GM18517 (cell line): Measurements from ENCODE around the gene GCK.
"Not testable (repeated sequence)": the region's sequence is repeated elsewhere in the genome, so short reads cannot be mapped to it uniquely, and the experiment has no call there.

Experiments used
- ATAC-seq: cut with Tn5 transposase; IDR thresholded peaks from one replicate; pipeline ENCODE4 v1.9.1; 2021; ENCODE audit warnings: mild to moderate bottlenecking, moderate library complexity; ENCODE audit not compliant: unreplicated experiment

The GCK gene

DNA sequence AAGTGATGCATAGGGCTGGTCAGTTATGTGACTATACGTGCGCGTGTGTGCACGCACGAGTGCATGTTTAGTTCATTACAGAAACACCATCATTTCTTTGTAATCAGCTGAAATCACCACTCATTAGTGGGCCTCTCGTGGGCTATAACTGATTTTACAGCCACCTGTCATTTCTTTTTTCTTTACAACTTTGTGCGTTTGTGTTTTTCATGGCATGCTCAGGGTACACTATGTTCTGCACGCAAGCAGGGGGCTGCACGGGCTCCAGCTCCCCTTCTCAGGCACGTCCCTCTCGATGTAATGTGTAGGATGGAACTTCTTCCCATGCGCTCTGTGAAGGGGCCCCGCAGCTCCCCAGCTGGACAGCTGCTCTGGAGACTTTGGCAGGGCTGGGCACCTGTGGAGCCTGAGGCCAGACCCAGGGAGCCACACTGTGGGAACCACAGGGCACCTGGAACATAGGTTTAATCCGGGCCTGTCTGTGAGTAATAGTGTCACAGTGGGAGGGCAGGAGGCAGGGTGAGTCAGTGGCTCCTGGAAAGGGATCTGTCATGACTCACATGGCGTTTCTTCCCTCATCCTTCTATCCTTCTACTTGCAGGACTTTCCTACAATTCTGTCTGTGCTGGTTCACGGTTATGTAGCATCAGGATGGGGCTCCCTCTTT is 4.9 kb downstream of the GCK start:
- no peak for ATAC-seq

DNA sequence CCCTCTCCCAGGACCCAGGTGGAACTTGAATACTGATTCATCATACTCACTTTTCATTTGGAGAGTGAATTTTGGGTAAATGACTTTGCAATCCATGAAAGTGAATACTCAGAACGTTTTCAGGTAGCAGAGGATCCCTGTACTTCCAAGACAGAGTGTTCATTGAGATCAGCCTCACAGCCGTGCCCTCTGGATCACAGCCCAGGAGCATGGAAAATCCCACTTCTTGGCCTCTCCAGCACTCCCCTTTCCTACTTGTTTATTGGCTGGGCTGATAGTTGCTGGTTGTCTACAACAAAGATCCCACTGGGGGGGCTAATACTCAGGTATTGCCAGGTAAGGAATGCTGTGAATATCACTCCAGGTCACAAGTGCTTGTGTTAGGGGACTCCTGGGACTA is 5.9 kb downstream of the GCK start:
- ATAC-seq: no peak

DNA sequence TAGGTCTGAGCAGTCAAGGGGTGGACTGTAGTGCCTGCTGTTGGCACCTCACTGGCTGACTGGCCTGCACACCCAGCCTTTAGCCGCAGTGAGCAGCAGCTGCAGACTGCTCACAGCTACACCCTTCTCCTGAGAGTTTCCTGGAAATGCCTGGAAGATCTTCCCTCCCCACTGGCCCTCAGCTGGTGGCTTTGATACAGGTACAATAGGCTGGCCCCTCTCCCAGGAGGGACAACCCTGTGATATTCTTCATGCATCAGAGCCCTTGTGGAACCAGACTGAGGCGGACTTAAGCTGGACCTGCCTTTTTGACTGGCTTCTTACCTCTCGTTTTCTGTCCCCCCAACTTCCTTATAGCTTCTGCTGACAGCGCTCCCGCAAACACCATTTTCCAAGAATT is 6.4 kb downstream of the GCK start:
- ATAC-seq: no peak

DNA sequence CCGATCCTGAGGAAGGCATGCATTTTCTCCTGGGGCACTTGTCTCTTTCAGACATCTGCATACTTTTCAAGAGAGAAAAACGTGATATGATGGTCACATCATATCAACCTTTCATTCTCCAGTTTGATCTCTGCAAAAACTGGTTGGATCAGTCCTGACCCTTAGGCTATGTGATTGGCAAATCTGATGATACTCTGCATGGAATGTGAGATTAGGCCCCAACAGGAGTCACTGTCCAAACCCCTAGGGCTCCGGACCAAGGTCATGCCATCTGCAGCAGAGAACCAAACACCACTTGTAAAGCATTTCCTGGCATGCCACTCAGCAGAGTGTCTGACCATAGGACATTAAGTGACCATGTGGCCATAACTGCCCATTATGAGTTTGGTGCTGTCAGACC is 8.6 kb downstream of the GCK start:
- no peak for ATAC-seq

DNA sequence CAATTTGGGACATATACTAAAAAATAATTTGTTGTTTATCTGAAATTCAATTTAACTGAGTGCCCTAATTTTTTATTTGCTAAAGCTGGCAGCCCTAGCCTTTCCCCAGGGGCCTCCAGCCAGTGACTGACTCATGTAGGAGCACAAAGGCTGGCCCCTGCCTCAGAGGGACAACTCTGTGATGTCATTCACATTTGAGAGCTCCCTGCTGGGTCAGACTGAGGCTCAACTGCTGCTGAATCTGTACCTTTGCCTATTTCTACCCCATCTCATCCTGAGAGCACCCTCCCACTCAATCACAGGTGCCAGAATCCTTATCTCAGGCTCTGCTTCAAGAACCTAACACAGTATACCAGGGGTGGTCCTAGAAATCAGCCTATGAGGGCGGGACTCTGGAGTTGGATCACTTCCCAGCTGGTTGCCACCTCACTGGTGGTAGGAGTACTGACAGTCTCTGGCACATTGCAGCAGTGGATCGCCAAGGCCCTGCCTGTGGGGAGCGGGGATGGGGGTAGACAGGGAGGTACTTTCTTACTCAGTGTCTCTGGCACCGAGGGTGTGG is 11.6 kb downstream of the GCK start:
- no peak for ATAC-seq

DNA sequence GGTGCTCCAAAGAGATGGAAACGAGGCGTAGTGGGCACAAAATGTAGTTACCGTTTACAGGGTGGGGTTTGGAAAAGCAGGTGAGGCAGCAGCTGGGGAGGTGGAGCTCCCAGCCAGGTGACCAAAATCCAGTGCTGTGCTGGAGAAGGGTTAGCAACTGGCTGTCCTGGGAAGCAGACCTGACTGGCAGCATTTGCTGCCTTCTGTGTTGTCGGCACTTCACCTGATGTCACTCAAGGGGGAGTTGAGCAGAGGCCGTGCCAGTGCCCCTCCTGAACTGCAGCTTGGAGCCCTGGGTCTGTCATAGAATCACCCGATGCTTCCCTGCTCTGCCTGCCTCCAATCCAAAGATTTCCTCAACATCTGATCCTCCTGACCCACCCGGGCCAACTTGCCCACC is 12.8 kb downstream of the GCK start:
- ATAC-seq: no peak

DNA sequence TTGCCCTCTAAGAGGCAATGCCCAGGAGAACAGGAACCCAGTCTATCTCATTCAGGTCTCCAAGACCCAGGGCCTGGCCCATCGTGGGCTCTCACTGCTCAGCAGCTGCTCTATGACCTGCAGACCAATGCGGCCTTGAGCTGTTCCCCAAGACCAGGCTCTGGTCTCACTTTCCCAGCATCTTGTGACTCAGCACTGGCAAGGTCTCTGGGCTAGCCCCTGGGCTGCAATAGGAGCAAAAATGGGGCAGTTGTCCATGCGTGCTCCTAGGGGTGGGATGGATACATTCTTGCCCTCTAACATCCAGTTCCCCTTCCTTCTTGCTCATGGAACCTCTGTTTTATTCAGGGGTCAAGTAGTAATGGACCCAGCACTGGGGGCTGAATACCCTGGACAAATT is 13.5 kb downstream of the GCK start:
- no peak for ATAC-seq

DNA sequence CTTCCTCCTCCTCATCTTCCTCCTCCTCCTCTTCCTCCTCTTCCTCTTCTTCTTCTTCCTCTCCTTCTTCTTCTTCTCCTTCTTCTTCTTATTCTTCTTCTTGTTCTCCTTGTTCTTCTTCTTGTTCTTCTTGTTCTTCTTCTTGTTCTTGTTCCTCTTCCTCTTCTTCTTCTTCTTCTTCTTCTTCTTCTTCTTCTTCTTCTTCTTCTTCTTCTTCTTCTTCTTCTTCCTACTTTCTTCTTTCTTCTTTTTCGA is 14.6 kb downstream of the GCK start:
- ATAC-seq: not testable (repeated sequence)

DNA sequence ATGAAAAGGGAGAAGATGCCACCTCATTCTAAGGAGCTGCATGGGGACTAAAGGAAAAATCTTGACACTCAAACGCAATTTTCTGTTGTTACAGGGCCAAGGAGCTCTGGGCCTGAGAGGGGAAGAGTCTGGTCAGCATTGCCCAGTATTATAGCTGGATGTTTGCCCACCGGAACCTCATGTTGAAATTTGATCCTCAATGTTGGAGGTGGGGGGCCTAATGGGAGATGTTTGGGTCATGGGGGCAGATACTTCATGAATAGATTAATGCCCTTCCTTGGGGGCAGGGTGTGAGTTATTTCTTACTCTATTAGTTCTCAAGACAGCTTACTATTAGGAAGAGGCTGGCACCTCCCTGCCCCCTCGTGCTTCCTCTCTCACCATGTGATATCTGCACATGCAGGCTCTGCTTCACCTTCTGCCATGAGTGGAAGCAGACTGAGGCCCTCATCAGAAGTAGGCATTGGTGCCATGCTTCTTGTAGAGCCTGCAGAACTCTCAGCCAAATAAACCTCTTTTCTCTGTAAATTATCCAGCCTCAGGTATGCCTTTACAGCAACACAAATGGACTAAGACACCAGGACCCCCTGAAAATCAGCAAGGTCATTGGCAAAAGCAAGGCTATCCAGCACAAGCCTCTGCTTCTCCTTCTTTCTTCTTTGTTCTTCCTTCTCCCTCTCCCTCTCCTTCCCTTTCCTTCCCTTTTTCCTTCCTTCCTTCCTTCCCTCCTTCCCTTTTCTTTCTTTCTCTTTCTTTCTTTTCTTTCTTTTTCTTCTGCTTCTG is 15.1 kb downstream of the GCK start:
- no peak for ATAC-seq

DNA sequence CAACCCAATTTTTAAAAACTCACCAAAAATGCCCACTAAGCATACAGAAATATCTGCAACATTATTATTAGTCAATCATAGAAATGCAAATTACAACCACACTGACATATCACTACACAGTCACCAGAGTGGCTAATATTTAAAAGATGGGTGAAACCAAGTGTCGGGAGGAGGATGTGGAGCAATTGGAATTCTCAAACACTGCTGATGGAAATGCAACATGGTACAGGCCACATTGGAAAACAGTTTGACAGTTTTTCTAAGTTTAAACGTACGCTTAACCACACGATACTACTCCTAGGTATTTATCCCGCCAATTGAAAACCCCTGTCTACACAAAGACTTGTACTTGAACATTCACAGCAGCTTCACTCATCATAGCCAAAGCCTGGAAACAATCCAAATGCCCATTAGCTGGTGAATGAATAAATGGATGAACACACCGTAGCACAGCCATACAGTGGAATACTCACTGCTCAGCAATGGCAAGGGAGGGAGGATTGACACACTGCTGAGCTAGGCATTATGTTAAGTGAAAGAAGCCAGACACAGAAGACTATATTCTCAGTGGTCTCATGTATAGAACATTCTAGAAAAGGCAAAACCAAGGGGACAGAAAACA is 16.3 kb downstream of the GCK start:
- ATAC-seq: no peak

DNA sequence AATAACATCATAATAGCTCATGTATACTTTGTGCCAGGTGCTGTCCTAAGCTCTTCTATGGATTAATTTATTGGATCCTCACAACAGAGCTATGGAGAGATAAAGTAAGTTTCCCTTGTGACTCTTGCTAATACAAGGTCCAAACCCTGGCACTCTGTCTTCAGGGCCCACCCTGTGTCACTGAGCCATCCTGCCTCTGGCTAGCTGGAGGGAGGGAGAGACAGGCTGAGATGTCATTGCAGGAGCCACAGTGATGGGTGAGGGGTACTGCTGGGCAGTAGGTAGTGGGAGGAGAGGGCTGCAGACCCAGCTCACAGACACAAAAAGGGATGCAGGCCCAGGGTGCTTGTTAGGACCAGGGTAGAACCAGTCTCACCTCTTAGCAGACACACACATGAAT is 16.9 kb downstream of the GCK start:
- no peak for ATAC-seq

DNA sequence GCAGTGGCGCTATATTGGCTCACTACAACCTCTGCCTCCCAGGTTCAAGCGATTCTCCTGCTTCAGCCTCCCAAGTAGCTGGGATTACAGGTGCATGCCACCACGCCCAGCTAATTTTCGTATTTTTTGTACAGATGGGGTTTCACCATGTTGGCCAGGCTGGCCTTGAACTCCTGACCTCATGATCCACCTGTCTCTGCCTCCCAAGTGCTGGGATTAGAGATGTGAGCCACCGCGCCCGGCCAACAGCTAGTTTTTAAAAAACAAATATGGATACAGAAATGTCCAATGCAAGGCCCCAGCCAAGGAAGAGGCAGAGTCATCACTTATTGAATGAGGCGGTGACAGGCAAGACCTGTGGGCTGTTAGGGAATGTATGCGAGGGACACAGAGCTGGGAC is 17.3 kb downstream of the GCK start:
- ATAC-seq: not testable (repeated sequence)

DNA sequence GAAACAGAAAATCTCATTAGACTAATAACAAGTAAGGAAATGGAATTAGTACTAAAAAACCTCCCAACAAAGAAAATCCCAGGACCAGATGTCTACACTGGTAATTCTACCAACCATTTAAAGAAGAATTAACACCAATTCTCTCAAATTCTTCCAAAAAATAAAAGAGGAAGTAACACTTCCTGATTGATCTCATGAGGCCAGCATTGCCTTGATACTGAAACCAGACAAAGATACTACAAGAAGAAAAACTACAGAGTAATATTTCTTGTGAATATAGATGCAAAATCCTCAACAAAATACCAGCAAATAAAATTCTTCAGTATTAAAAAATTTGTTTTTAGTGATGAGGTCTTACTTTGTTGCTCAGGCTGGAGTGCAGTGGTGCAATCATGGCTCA is 21.3 kb downstream of the GCK start:
- ATAC-seq: peak; percentile 71

DNA sequence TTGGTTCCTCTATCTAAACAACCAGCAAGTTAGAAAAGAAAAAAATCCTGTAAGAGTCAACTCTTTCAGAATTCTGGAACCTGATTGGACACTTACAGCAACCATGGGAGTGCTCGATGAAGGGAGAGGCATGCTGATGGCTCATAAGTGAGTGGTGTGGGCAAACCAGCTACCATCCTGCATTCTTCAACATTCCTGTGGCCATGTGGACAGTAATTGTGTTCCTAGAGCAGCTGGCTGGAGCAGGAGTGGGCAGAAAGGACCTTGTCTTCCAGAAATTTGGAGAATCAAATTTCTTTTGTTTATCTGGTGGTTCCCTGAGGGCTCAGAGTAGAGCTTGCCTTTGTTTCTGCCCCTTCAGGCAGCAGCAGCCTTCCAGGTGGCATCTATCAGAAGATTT is 25.6 kb downstream of the GCK start:
- no peak for ATAC-seq

DNA sequence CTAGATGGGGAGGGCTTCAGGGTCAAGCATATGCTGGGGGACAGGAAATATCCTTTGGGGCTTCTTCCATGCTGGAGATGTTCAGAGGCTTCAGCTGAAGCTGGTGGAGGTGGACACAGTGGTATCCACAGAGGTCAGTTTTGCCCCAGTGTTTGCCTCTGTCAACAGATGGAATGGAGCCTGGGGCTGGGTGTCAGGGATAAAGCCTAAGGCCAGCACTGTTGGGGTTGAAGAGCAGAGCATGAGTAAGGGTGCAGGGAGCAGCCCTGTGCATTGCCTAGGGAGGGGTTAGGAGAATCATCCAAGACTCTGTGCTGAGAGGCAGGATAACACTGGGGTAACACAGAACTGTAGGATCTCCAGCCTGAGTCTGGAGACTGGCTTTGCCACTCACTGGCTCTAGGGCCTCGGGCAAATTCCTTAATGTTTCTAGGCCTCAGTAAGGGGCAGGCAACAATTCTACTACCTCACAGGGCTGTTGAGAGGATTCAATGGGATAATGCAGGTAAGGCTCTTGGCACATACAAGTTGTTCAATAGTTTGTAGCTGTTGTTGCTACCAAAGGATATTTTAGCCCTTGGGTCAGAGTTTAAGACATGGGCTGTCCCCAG is 26.3 kb downstream of the GCK start:
- ATAC-seq: no peak

DNA sequence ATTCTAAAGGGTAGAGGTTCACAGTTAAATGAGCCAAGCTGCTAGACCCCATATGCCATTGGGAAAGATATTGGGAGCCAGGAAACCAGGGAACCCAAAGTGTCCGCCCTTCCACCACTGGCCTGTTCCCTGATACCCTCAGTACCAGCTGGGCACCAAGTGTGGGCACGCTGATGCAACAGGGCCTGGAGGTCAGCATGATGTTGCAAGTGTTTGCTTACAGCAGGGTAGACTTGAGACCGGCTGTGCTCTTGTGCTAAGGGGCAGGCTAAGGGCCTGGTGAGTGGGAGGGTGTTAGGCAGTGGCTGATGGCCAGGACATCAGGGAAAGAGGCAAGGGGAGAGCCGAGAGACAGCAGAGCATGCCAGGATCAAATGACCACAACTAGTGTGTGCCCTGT is 27.1 kb downstream of the GCK start:
- no peak for ATAC-seq

DNA sequence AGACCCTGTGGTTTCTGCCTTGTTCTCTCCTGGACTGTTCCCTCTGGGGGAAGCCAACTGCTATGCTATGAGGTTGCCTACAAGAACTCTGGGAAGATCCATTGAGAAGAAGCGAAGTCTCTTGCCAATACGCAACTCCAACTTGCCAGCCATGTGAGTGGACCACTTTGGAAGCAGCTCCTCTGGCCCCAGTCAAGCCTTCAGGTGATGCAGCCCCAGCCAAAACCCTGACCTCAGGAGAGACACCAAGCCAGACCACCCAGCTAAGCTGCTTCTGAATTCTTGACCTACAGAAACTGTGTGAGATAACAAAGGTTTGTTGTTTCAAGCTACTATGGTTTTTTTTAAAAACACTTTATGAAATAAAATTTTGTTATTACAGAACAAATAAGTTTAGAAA is 27.9 kb downstream of the GCK start:
- no peak for ATAC-seq

DNA sequence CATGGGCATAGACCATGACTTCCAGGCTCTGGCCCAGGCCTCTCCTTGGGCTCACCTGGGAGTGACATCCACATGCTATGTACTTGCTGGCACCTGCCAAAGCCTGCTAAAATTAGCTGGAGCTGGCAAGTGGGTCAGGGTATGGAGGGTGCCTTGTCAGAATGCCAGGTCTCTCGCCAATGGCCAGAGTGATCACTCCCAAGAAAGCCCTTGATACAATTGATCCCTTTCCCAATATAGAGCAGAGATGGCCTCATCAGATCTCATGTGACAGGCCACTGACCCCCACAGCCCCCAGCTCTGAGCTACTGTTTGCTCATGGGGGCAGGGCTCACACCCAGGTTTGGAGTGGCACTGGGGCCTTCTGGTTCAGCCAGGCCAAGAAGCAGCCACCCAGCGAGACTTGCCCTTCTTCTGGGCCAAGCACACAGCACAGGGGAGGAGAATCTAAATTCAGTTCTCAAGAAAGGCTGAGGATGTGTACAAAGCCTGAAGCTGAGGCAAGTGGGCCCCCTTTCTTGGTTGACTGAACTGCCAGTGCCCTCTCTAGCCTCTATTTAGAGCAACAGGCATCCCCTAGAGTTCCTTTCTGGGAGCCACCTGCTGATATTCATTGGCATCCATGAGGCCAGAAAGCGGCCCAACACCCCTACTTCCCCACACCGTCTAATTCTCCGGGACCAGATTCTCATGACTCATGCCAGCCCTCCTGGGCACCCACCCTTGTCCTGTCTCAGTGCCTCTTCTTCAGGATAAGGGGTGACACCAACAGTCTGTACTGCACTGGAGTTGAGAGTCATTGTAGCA is 29.2 kb downstream of the GCK start:
- ATAC-seq: no peak

DNA sequence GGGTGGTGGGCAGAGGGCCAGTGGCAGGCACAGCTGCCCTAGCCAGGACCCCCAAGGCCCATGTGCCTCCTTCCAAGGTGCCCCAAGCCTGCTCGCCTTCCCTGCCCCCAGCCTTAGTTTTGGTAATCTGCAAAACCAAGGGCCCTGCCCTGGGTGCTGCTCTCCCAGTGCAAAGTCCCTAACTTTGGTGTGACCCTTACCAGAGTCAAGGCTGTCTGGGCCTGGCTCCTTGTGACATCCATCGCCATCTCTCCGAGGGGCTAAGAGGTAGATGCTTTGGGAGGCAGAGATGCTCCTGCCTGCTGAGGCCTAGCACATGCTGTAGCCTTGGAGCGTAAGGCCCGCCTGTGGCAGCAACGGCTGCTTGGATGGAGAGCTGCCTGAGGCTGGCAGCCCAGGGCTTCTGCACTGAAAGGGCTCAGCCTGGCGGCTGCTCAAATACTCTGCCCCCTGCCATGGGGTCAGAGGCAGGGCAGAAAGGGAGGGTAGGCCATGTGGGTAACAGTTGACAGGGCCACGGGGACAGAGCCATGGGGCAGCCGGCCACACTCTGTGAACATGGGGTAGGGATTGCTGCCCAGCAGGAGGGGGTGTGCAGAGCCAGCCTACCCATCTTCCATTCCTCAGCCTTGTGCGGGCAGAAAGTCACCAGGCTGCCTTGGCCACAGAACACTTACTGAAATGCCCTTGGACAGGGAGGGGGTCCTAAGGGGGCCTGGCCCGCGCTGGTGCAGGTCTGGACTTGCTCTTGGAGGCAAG is 30.2 kb downstream of the GCK start:
- ATAC-seq: no peak
